Endothelial cell of umbilical vein (primary cell): ENCODE measurements around the gene CD82. TPM values are rescaled to one million over a fixed set of nuclear protein-coding genes. Genes with fewer than 3 reads are reported as not detected.

ENCODE experiments used
- BruUV-seq: library from RNA; stranded (reverse); fragments of 400-500 nt; replicated peaks from 2 replicates; lab custom pipeline; 2021; lab: Mats Ljungman, UMichigan
- CTCF ChIA-PET: fragments of 300-600, 350-600 bp; sonication (Branson Sonifier 250); formaldehyde crosslinking; loops from one replicate; lab custom pipeline; 2021; ENCODE audit warnings: antibody characterized with exemption, inconsistent platforms; lab: Charles Lee
- POLR2A ChIA-PET: fragments of 300-600, 350-600 bp; sonication (Branson Sonifier 250); formaldehyde crosslinking; loops from one replicate; lab custom pipeline; 2021; ENCODE audit warnings: antibody characterized with exemption, inconsistent platforms; lab: Charles Lee
- DNase-seq: peaks from one replicate; pipeline ENCODE4 v3.0.0-alpha.2; 2011; ENCODE audit warnings: low read depth, low spot score
- FAIRE-seq: peaks from 2 replicates; lab custom pipeline; 2011; peaks lifted over from hg19 to GRCh38; lab: Jason Lieb, UNC
- H2AFZ ChIP-seq: 2 replicates; pipeline ENCODE4 v1.6.0; 2012; ENCODE audit warnings: low read depth, low read length, control low read depth, inconsistent platforms
- H3K27ac ChIP-seq: 2 replicates; pipeline ENCODE4 v1.5.1; 2011; ENCODE audit warnings: low read depth, mild to moderate bottlenecking, control low read depth, low read length, moderate library complexity; ENCODE audit not compliant: insufficient read depth
- H3K27me3 ChIP-seq, 2 experiments: 2 replicates each; pipeline versions ENCODE4 v1.6.0 to v1.6.1; 2011; ENCODE audit warnings: low read length in 2 of 2, mixed read lengths in 1 of 2; ENCODE audit not compliant: control insufficient read depth in 2 of 2, insufficient read depth in 2 of 2
- H3K36me3 ChIP-seq, 2 experiments: 2 replicates in 1 of 2; 3 replicates in 1 of 2; pipeline ENCODE4 v1.5.1; 2011; ENCODE audit warnings: low read length in 2 of 2, mild to moderate bottlenecking in 1 of 2, moderate library complexity in 1 of 2; ENCODE audit not compliant: control insufficient read depth in 2 of 2, insufficient read depth in 2 of 2; ENCODE audit errors: extremely low read depth in 1 of 2
- H3K4me1 ChIP-seq: 3 replicates; pipeline ENCODE4 v1.5.1; 2011; ENCODE audit warnings: mild to moderate bottlenecking, low read length; ENCODE audit not compliant: control insufficient read depth, insufficient read depth; ENCODE audit errors: extremely low read depth
- H3K4me2 ChIP-seq: 2 replicates; pipeline ENCODE4 v1.6.1; 2011; ENCODE audit warnings: low read length, control low read depth, mixed read lengths; ENCODE audit not compliant: insufficient read depth
- H3K4me3 ChIP-seq, 3 experiments: fragments of 200-600 bp in 1 of 3; sonication (generic), shearing (Covaris generic) in 1 of 3; replicated peaks in 1 of 3; 2 replicates each; pipeline ENCODE4 v1.5.1; 2011 to 2016; ENCODE audit warnings: control low read depth in 3 of 3, low read length in 3 of 3, mild to moderate bottlenecking in 2 of 3, inconsistent platforms in 1 of 3, low read depth in 1 of 3, moderate library complexity in 1 of 3; ENCODE audit not compliant: insufficient read depth in 1 of 3
- H3K79me2 ChIP-seq: 2 replicates; pipeline ENCODE4 v1.6.0; 2012; ENCODE audit warnings: low read length, inconsistent platforms; ENCODE audit not compliant: control insufficient read depth, insufficient read depth
- H3K9ac ChIP-seq: replicated peaks from 2 replicates; pipeline ENCODE3; 2011; ENCODE audit warnings: low read length, control low read depth; ENCODE audit not compliant: insufficient read depth; ENCODE audit errors: extremely low read depth
- H3K9me1 ChIP-seq: replicated peaks from 3 replicates; pipeline ENCODE4 v1.6.0; 2011; ENCODE audit warnings: mild to moderate bottlenecking, low read length; ENCODE audit not compliant: control insufficient read depth, insufficient read depth; ENCODE audit errors: extremely low read depth
- H3K9me3 ChIP-seq: replicated peaks from 2 replicates; pipeline ENCODE4 v1.5.1; 2012; ENCODE audit warnings: low read length, inconsistent platforms; ENCODE audit not compliant: control insufficient read depth, insufficient read depth
- H4K20me1 ChIP-seq: replicated peaks from 2 replicates; pipeline ENCODE3; 2011; ENCODE audit warnings: mild to moderate bottlenecking, low read length; ENCODE audit not compliant: control insufficient read depth, insufficient read depth; ENCODE audit errors: extremely low read depth
- EZH2 ChIP-seq: IDR thresholded peaks from 2 replicates; pipeline ENCODE4 v1.6.1; 2012; ENCODE audit warnings: borderline replicate concordance, low read depth, mild to moderate bottlenecking, moderate library complexity, low read length, inconsistent platforms; ENCODE audit not compliant: severe bottlenecking
- FOS ChIP-seq: IDR thresholded peaks from 2 replicates; pipeline ENCODE4 v1.6.1; 2011; ENCODE audit warnings: mild to moderate bottlenecking, low read length, moderate library complexity, borderline replicate concordance; ENCODE audit not compliant: insufficient read depth
- GATA2 ChIP-seq: IDR thresholded peaks from 2 replicates; pipeline ENCODE4 v1.7.0; 2011; ENCODE audit warnings: low read depth, mild to moderate bottlenecking, moderate library complexity, mixed read lengths, low read length; ENCODE audit not compliant: insufficient read length, insufficient read depth
- JUN ChIP-seq: IDR thresholded peaks from 2 replicates; pipeline ENCODE4 v1.6.1; 2011; ENCODE audit warnings: borderline replicate concordance, low read depth; ENCODE audit not compliant: insufficient read length, insufficient read depth
- MYC ChIP-seq: IDR thresholded peaks from one replicate; pipeline ENCODE4 v1.6.1; 2011; ENCODE audit warnings: mild to moderate bottlenecking, low read depth, low read length
- POLR2A ChIP-seq: IDR thresholded peaks from 2 replicates; pipeline ENCODE4 v1.6.1; 2012; ENCODE audit warnings: low read depth, mild to moderate bottlenecking, control low read depth, low read length
- POLR2AphosphoS5 ChIP-seq: IDR thresholded peaks from 2 replicates; pipeline ENCODE4 v1.6.1; 2012; ENCODE audit warnings: low read depth, mild to moderate bottlenecking, control low read depth, low read length, moderate library complexity; ENCODE audit not compliant: insufficient read depth
- dilution Hi-C: fragments of 300-500 bp; cut with MboI; formaldehyde crosslinking; loops from one replicate; pipeline ENCODE4 v1.15.0; 2019; ENCODE audit warnings: low sequenced_read_pairs; ENCODE audit not compliant: extremely low pct_ligation_motif_present
- intact Hi-C: fragments of 100-400 bp; cut with micrococcal nuclease; formaldehyde crosslinking; loops from one replicate; pipeline ENCODE4 v1.10.0; 2022
- polyA plus RNA-seq, 4 experiments: library from polyadenylated mRNA; depleted of rRNA in 3 of 4; stranded (reverse) in 3 of 4; unstranded in 1 of 4; fragments of >200 nt; gene quantifications; 2 replicates each; pipeline versions ENCODE4 v1.2.1 to v1.2.3, GENCODE V29; 2011 to 2012; ENCODE audit warnings: missing spikeins in 1 of 4
- total RNA-seq: library from RNA; stranded (reverse); gene quantifications from 2 replicates; pipeline ENCODE4 v1.2.3, GENCODE V29; 2021
- TF ChIP-seq, protein P1 (sequence below), 2 donors: IDR thresholded peaks; 1 replicate in 1 of 2; 2 replicates in 1 of 2; pipeline ENCODE4 v1.5.1; 2011; ENCODE audit warnings: low read length in 2 of 2, mild to moderate bottlenecking in 2 of 2, moderate library complexity in 2 of 2, control low read depth in 1 of 2, inconsistent platforms in 1 of 2, low read depth in 1 of 2; ENCODE audit not compliant: insufficient read depth in 1 of 2; ENCODE audit errors: extremely low read depth in 1 of 2
- TF ChIP-seq, protein P2 (sequence below): IDR thresholded peaks from 2 replicates; pipeline ENCODE4 v1.6.1; 2011; ENCODE audit not compliant: insufficient read depth, insufficient read length

The CD82 gene
- total and polyA plus RNA-seq, 2 donors (not counting 3 experiments of a cell fraction or from before 2014, with no cell fraction given): 17.9 to 25.2 TPM

DNA sequence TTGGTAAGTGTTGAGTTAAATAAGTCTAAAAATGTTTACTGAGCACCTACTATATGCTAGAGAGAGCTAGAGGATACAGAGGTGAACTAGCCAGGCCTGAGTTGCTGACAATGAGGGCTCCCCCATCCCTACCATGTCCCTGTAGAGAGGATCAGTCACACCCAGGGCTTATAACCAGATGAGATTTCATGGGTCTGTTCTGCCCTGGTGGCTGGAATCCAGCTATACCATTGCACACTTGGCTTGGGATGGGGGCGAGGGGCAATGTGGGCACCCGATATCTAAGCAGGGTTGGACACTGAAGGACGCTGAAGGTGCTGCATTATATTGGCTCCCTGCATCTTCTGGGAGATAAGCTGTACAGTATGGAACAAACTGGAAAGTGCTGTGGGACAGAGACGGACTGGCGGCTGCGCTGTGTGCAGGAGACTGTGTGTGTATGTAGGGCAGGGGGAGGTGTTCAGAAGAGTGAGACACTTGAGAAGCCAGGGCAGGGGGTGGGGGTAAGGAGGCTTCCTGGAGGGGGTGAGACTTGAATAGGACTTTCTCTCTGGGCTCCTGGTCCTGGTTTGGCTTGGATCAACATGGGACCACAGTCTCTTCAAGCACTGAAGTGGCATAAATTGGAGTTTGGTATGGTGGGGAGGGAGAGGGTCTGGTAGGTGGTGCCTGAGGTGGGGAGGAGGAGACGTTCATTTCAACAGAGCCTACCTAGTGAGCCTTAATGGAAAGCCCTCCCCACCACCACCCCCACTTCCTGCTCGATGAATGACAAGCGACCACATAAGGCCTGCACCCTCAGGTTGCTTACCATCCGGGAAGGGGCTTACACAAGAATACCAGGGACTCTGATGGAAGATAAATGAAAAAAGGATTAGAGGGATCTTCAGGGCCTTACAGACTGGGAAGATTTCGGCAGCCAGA is 1.8 kb downstream of the CD82 start:
- no peak overlapping the region for H2AFZ ChIP-seq
- no peak overlapping the region for H3K4me2 ChIP-seq
- H3K4me3 ChIP-seq: no peak overlapping the region
- H3K79me2 ChIP-seq: no peaks in the 10 kb centered on the region
- H3K9me3 ChIP-seq: no peaks in the 10 kb centered on the region
- TF ChIP-seq POLR2AphosphoS5: no peak
- TF ChIP-seq POLR2A: no peak
- TF ChIP-seq JUN: no peak
- no peak for TF ChIP-seq GATA2
- TF ChIP-seq, protein P1, sequence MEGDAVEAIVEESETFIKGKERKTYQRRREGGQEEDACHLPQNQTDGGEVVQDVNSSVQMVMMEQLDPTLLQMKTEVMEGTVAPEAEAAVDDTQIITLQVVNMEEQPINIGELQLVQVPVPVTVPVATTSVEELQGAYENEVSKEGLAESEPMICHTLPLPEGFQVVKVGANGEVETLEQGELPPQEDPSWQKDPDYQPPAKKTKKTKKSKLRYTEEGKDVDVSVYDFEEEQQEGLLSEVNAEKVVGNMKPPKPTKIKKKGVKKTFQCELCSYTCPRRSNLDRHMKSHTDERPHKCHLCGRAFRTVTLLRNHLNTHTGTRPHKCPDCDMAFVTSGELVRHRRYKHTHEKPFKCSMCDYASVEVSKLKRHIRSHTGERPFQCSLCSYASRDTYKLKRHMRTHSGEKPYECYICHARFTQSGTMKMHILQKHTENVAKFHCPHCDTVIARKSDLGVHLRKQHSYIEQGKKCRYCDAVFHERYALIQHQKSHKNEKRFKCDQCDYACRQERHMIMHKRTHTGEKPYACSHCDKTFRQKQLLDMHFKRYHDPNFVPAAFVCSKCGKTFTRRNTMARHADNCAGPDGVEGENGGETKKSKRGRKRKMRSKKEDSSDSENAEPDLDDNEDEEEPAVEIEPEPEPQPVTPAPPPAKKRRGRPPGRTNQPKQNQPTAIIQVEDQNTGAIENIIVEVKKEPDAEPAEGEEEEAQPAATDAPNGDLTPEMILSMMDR (IDR thresholded peaks at IDR 0.05; ENCODE audit: extremely low read depth in 1 of 2, insufficient read depth in 1 of 2, low read depth in 1 of 2, low read length in 2 of 2): no peak
- TF ChIP-seq EZH2: no peak
- TF ChIP-seq FOS: no peak
- TF ChIP-seq MYC: no peak
- TF ChIP-seq, protein P2, sequence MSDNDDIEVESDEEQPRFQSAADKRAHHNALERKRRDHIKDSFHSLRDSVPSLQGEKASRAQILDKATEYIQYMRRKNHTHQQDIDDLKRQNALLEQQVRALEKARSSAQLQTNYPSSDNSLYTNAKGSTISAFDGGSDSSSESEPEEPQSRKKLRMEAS: no peak
- BruUV-seq: no TSS peak
- no peak for FAIRE-seq
- H3K27me3 ChIP-seq: no peaks in the 10 kb centered on the region
- no peak overlapping the region for H3K27ac ChIP-seq
- no peak for DNase-seq
- ChIA-PET CTCF (interaction anchor here (0.8 to 15.9 kb wide), 3 partner anchors 10 to 46 kb away, joined by 3 to 860 read pairs (median 6); no protein-coding TSS in a partner anchor), POLR2A (no interaction called here)
- peaks cover 50% of the 10 kb centered on the region for H3K4me1 ChIP-seq
- dilution Hi-C loops: no loop called here
- no peaks in the 10 kb centered on the region for H3K36me3 ChIP-seq
- intact Hi-C loops: loop anchor here (5.0 kb wide), 1 partner anchor 1255 kb away; the partner anchor contains the start of gene API5
- H3K9me1 ChIP-seq: no peaks in the 10 kb centered on the region
- H3K9ac ChIP-seq: no peak overlapping the region
- H4K20me1 ChIP-seq: no peaks in the 10 kb centered on the region
